ENCODE data around the gene MACROD2. TPM values are rescaled to one million over a fixed set of nuclear protein-coding genes. Genes with fewer than 3 reads are reported as not detected.

The MACROD2 gene
- total and polyA plus RNA-seq, 2 donors (not counting 1 experiment from before 2014, with no cell fraction given): 5.3 to 6.7 TPM

DNA sequence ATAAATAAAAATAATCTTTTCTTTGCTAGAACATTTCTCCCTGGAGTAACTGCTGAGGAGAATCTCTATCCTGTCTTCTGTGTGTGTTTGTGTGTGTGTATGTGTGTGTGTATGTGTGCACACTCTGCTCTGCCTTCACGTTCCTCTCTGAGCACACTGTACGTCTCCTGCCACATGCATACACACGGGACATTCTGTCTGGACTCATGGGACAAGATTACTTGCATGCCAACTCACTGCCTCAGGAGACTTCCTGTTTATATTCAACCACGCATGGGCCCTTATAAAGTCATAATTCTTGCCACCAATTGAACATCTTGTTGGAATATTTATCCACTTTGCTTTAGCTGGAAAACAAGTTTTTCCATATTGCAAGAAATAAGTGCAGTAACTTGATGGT lies 1647.4 kb downstream of the MACROD2 start:
- Histone ChIP-seq H3K36me3 (replicated peaks in 1 of 2; ENCODE audit: control extremely low read depth in 1 of 2, control insufficient read depth in 1 of 2, extremely low read depth in 1 of 2, insufficient read depth in 2 of 2, low read length in 1 of 2) (no peaks in the 10 kb centered on the region), H3K4me2 (replicated peaks; ENCODE audit: low read depth, low read length, poor library complexity, severe bottlenecking) (no peak overlapping the region), H3K9me3 (ENCODE audit: control extremely low read depth in 1 of 3, control insufficient read depth in 2 of 3, insufficient read depth in 1 of 3, low read length in 2 of 3) (no peaks in the 10 kb centered on the region), H3K4me1 (ENCODE audit: control insufficient read depth in 2 of 2, insufficient read depth in 2 of 2, low read length in 2 of 2) (no peaks in the 10 kb centered on the region), H3K9ac (ENCODE audit: low read length) (no peak overlapping the region), H3K79me2 (ENCODE audit: control insufficient read depth, insufficient read depth, low read length) (no peaks in the 10 kb centered on the region), H3K27ac (ENCODE audit: low read length in 2 of 2) (no peak overlapping the region), H3K27me3 (replicated peaks in 1 of 4; ENCODE audit: control extremely low read depth in 1 of 4, control insufficient read depth in 3 of 4, insufficient read depth in 4 of 4, low read length in 3 of 4) (no peaks in the 10 kb centered on the region), H4K20me1 (ENCODE audit: control insufficient read depth, insufficient read depth, low read length, poor library complexity, severe bottlenecking) (no peaks in the 10 kb centered on the region), H3K4me3 (ENCODE audit: control extremely low read depth in 1 of 5, extremely low read depth in 1 of 5, insufficient read depth in 1 of 5, low read depth in 2 of 5, low read length in 4 of 5) (no peak overlapping the region), H2AFZ (ENCODE audit: insufficient read depth, low read depth, low read length, poor library complexity, severe bottlenecking) (no peak overlapping the region)
- intact Hi-C loops (cut with micrococcal nuclease): no loop called here
- H3K4me1 Mint-ChIP-seq: peaks cover 6% of the 10 kb centered on the region
- 38% methylated on average over 2 of the region's 4 CpGs for WGBS (ENCODE audit: insufficient coverage)
- DNase-seq (no peak), ATAC-seq (ENCODE audit: low read depth) (no peak)
- H3K27me3 Mint-ChIP-seq: peaks cover 4% of the 10 kb centered on the region
- ChIA-PET CTCF (interaction anchor here (2.5 kb wide), 1 partner anchor 12 kb away, joined by 9 read pairs; no protein-coding TSS in a partner anchor), POLR2A (no interaction called here)
- TF ChIP-seq CTCF (IDR thresholded peaks at IDR 0.05): no peak
- TF ChIP-seq EZH2 (IDR thresholded peaks at IDR 0.05; ENCODE audit: borderline replicate concordance, insufficient read depth, low read depth, low read length, poor library complexity, severe bottlenecking): no peak
- no peaks in the 10 kb centered on the region for H3K9me3 Mint-ChIP-seq (ENCODE audit: insufficient read depth)
- no peak overlapping the region for H3K4me3 Mint-ChIP-seq
- no peak overlapping the region for H3K27ac Mint-ChIP-seq

DNA sequence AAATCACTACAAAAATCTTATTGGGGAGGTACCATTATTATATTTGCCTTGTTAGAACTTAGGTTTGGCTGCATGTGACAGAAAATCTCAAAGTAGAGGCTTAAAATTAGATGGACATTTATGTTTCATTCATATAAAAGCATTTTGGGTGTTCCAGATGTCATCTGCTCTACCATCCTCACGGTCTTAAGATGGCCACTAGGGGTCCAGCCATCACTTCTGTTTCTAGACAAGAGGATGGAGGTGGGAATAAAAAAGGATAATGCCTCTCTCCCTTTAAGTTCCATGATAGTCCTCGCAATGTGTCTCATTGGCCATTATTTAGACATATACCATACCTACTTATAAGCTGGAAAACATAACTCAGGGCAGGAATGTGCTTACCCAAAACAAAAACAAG lies 1648.4 kb downstream of the MACROD2 start:
- ATAC-seq (ENCODE audit: low read depth) (no peak), DNase-seq (peak; percentile 6)
- no peak overlapping the region for H3K9ac ChIP-seq (ENCODE audit: low read length)
- H3K9me3 ChIP-seq (ENCODE audit: control extremely low read depth in 1 of 3, control insufficient read depth in 2 of 3, insufficient read depth in 1 of 3, low read length in 2 of 3): no peaks in the 10 kb centered on the region
- H4K20me1 ChIP-seq (ENCODE audit: control insufficient read depth, insufficient read depth, low read length, poor library complexity, severe bottlenecking): no peaks in the 10 kb centered on the region
- H3K4me3 ChIP-seq (ENCODE audit: control extremely low read depth in 1 of 5, extremely low read depth in 1 of 5, insufficient read depth in 1 of 5, low read depth in 2 of 5, low read length in 4 of 5): no peak overlapping the region
- H3K9me3 Mint-ChIP-seq (ENCODE audit: insufficient read depth): no peaks in the 10 kb centered on the region
- H3K4me1 Mint-ChIP-seq: peaks cover 6% of the 10 kb centered on the region
- H3K27ac ChIP-seq (ENCODE audit: low read length in 2 of 2): no peak overlapping the region
- H3K27me3 ChIP-seq (replicated peaks in 1 of 4; ENCODE audit: control extremely low read depth in 1 of 4, control insufficient read depth in 3 of 4, insufficient read depth in 4 of 4, low read length in 3 of 4): no peaks in the 10 kb centered on the region
- H2AFZ ChIP-seq (ENCODE audit: insufficient read depth, low read depth, low read length, poor library complexity, severe bottlenecking): no peak overlapping the region
- H3K27me3 Mint-ChIP-seq: peaks cover 2% of the 10 kb centered on the region
- no peak overlapping the region for H3K27ac Mint-ChIP-seq
- H3K4me2 ChIP-seq (replicated peaks; ENCODE audit: low read depth, low read length, poor library complexity, severe bottlenecking): no peak overlapping the region
- no peak for TF ChIP-seq EZH2 (IDR thresholded peaks at IDR 0.05; ENCODE audit: borderline replicate concordance, insufficient read depth, low read depth, low read length, poor library complexity, severe bottlenecking)
- TF ChIP-seq CTCF (IDR thresholded peaks at IDR 0.05): peak; percentile 26
- H3K36me3 ChIP-seq (replicated peaks in 1 of 2; ENCODE audit: control extremely low read depth in 1 of 2, control insufficient read depth in 1 of 2, extremely low read depth in 1 of 2, insufficient read depth in 2 of 2, low read length in 1 of 2): no peaks in the 10 kb centered on the region
- H3K4me1 ChIP-seq (ENCODE audit: control insufficient read depth in 2 of 2, insufficient read depth in 2 of 2, low read length in 2 of 2): no peaks in the 10 kb centered on the region
- intact Hi-C loops (cut with micrococcal nuclease): no loop called here
- ChIA-PET CTCF (interaction anchor here (1.1 to 2.5 kb wide), 2 partner anchors 8 to 11 kb away, joined by 3 to 9 read pairs; no protein-coding TSS in a partner anchor), POLR2A (no interaction called here)
- no peak overlapping the region for H3K4me3 Mint-ChIP-seq
- H3K79me2 ChIP-seq (ENCODE audit: control insufficient read depth, insufficient read depth, low read length): no peaks in the 10 kb centered on the region
- no CpG with 5 or more reads among the region's 2 CpGs for WGBS (ENCODE audit: insufficient coverage)
